Gastrocnemius medialis (tissue), 4 donors: Measurements from ENCODE around the gene NHSL1. TPM values are rescaled to one million over a fixed set of nuclear protein-coding genes. Genes with fewer than 3 reads are reported as not detected.

Experiments used
- ATAC-seq, 2 donors: fragments of 150-250 bp; one replicate each; pipeline ENCODE4 v1.9.1; 2016
- DNase-seq, 2 donors: peaks; one replicate each; pipeline ENCODE4 v3.0.0-alpha.2; 2019
- H3K27ac ChIP-seq, 4 donors: fragments of 200-600 bp; sonication (generic); 1 replicate in 1 of 4; 2 replicates in 3 of 4; pipeline ENCODE4 v1.5.1; 2016 to 2018; ENCODE audit warnings: mild to moderate bottlenecking in 2 of 4, moderate library complexity in 1 of 4
- H3K27me3 ChIP-seq, 3 donors: fragments of 200-600 bp; sonication (generic) in 2 of 3; 1 replicate in 1 of 3; 2 replicates in 2 of 3; pipeline versions ENCODE4 v1.5.1 to v1.6.0; 2016 to 2019; ENCODE audit warnings: mild to moderate bottlenecking in 1 of 3, moderate library complexity in 1 of 3
- H3K36me3 ChIP-seq, 2 donors: fragments of 200-600 bp; sonication (generic) in 1 of 2; one replicate each; pipeline ENCODE4 v1.5.1; 2017 to 2018
- H3K4me1 ChIP-seq, 2 donors: fragments of 200-600 bp; sonication (generic) in 1 of 2; one replicate each; pipeline ENCODE4 v1.5.1; 2016 to 2017; ENCODE audit warnings: mild to moderate bottlenecking in 2 of 2
- H3K4me3 ChIP-seq, 4 donors: fragments of 200-600 bp; sonication (generic) in 3 of 4; 1 replicate in 1 of 4; 2 replicates in 3 of 4; pipeline ENCODE4 v1.5.1; 2016 to 2019; ENCODE audit warnings: mild to moderate bottlenecking in 2 of 4
- H3K9me3 ChIP-seq, 3 donors: fragments of 200-600 bp; sonication (generic) in 2 of 3; 1 replicate in 1 of 3; 2 replicates in 2 of 3; pipeline ENCODE4 v1.5.1; 2016 to 2019
- CTCF ChIP-seq, 5 experiments: fragments of 450-650 bp in 3 of 5; fragments of 200-600 bp in 2 of 5; sonication (generic) in 2 of 5; IDR thresholded peaks in 4 of 5; conservative IDR thresholded peaks in 1 of 5; 1 replicate in 4 of 5; 2 replicates in 1 of 5; pipeline ENCODE4 v1.5.1; 2016 to 2019; ENCODE audit warnings: antibody characterized with exemption in 5 of 5, mild to moderate bottlenecking in 3 of 5, moderate library complexity in 3 of 5
- POLR2A ChIP-seq, 2 donors: fragments of 450-650 bp; IDR thresholded peaks; one replicate each; pipeline ENCODE4 v1.6.1; 2017; ENCODE audit warnings: antibody characterized with exemption in 2 of 2, mild to moderate bottlenecking in 2 of 2, moderate library complexity in 2 of 2
- in situ Hi-C, 4 donors: fragments of 200-750 bp; cut with MboI; loops; one replicate each; pipeline versions ENCODE4 v1.15.0 to v1.8.0; 2017; ENCODE audit warnings: low sequenced_read_pairs in 4 of 4
- intact Hi-C: fragments of 100-400 bp; cut with DNase I; formaldehyde crosslinking; loops from one replicate; pipeline ENCODE4 v1.15.1; 2023; ENCODE audit warnings: low total_unique reads
- total RNA-seq, 4 donors: library from RNA; depleted of rRNA; stranded (reverse); fragments of >200 nt; gene quantifications; one replicate each; pipeline versions ENCODE4 v1.1.0 to v1.2.3, GENCODE V29; 2016

NHSL1 gene
- total RNA-seq, 4 donors from 2014 or later, result 0.31 to 2.0 (median 1.1) TPM

GRCh38 chr6:138422861-138423260, 76.4 kb downstream of the NHSL1 start:
- Histone ChIP-seq H3K36me3 (peaks cover 0 to 4% of the 10 kb centered on the region in 2 donors), H3K27me3 (no peaks in the 10 kb centered on the region), H3K4me3 (no peak overlapping the region), H3K4me1 (no peaks in the 10 kb centered on the region), H3K9me3 (no peaks in the 10 kb centered on the region), H3K27ac (no peak overlapping the region)
- intact Hi-C loops (loop anchor here (10.0 kb wide), 1 partner anchor 92 kb away; no protein-coding TSS in a partner anchor), in situ Hi-C loops (loop anchor here in 1 of 4 donors (25.0 kb wide), 1 partner anchor 339 kb away; the partner anchor contains the start of gene CCDC28A)
- no peak for TF ChIP-seq POLR2A (IDR thresholded peaks at IDR 0.05)
- TF ChIP-seq CTCF (IDR thresholded peaks at IDR 0.05 in 4 of 5, conservative IDR thresholded peaks at IDR 0.05 in 1 of 5), result no peak
- DNase-seq (no peak), ATAC-seq (no peak)

- H3K27me3 ChIP-seq, result no peaks in the 10 kb centered on the region
- H3K36me3 ChIP-seq, result peaks cover 0 to 10% of the 10 kb centered on the region in 2 donors
- in situ Hi-C loops, result loop anchor here in 1 of 4 donors (25.0 kb wide), 1 partner anchor 341 kb away; the partner anchor contains the start of gene CCDC28A
- H3K4me1 ChIP-seq, result no peaks in the 10 kb centered on the region
- no peak for DNase-seq
- no peak for ATAC-seq
- no peak overlapping the region for H3K27ac ChIP-seq
- no peak overlapping the region for H3K4me3 ChIP-seq
- intact Hi-C loops, result loop anchor here (10.0 kb wide), 1 partner anchor 93 kb away; no protein-coding TSS in a partner anchor
- no peaks in the 10 kb centered on the region for H3K9me3 ChIP-seq
- TF ChIP-seq CTCF (IDR thresholded peaks at IDR 0.05 in 4 of 5, conservative IDR thresholded peaks at IDR 0.05 in 1 of 5), result no peak
- no peak for TF ChIP-seq POLR2A (IDR thresholded peaks at IDR 0.05)
Observed at GRCh38 chr6:138421608-138422007, 77.7 kb downstream of the NHSL1 start.

- TF ChIP-seq POLR2A (IDR thresholded peaks at IDR 0.05), result no peak
- no peaks in the 10 kb centered on the region for H3K27me3 ChIP-seq
- ATAC-seq, result no peak
- no peak overlapping the region for H3K27ac ChIP-seq
- H3K4me1 ChIP-seq, result no peaks in the 10 kb centered on the region
- intact Hi-C loops (loop anchor here (10.0 kb wide), 1 partner anchor 94 kb away; no protein-coding TSS in a partner anchor), in situ Hi-C loops (loop anchor here in 1 of 4 donors (25.0 kb wide), 1 partner anchor 341 kb away; the partner anchor contains the start of gene CCDC28A)
- DNase-seq, result no peak
- no peak overlapping the region for H3K4me3 ChIP-seq
- no peaks in the 10 kb centered on the region for H3K9me3 ChIP-seq
- H3K36me3 ChIP-seq, result peaks cover 0 to 15% of the 10 kb centered on the region in 2 donors
Observed at GRCh38 chr6:138421089-138421488, 78.2 kb downstream of the NHSL1 start.

GRCh38 chr6:138420356-138420755, 78.9 kb downstream of the NHSL1 start:
- H3K4me3 ChIP-seq, result no peak overlapping the region
- no peak overlapping the region for H3K27ac ChIP-seq
- in situ Hi-C loops (loop anchor here in 1 of 4 donors (25.0 kb wide), 1 partner anchor 342 kb away; the partner anchor contains the start of gene CCDC28A), intact Hi-C loops (loop anchor here (10.0 kb wide), 1 partner anchor 94 kb away; no protein-coding TSS in a partner anchor)
- DNase-seq (no peak), ATAC-seq (no peak)
- no peaks in the 10 kb centered on the region for H3K27me3 ChIP-seq
- peaks cover 0 to 20% of the 10 kb centered on the region in 2 donors for H3K36me3 ChIP-seq
- H3K4me1 ChIP-seq, result no peaks in the 10 kb centered on the region
- TF ChIP-seq POLR2A (IDR thresholded peaks at IDR 0.05), result no peak
- no peak for TF ChIP-seq CTCF (IDR thresholded peaks at IDR 0.05 in 4 of 5, conservative IDR thresholded peaks at IDR 0.05 in 1 of 5)
- H3K9me3 ChIP-seq, result no peaks in the 10 kb centered on the region

GRCh38 chr6:138419766-138420165, 79.5 kb downstream of the NHSL1 start:
- in situ Hi-C loops, result loop anchor here in 2 of 4 donors (10.0 to 25.0 kb wide), 2 partner anchors 343 to 355 kb away; partner anchors contain the start of gene CCDC28A (in 2 of the 2)
- no peaks in the 10 kb centered on the region for H3K4me1 ChIP-seq
- intact Hi-C loops, result loop anchor here (10.0 kb wide), 1 partner anchor 95 kb away; no protein-coding TSS in a partner anchor
- no peak for DNase-seq
- TF ChIP-seq CTCF (IDR thresholded peaks at IDR 0.05 in 4 of 5, conservative IDR thresholded peaks at IDR 0.05 in 1 of 5) (no peak), POLR2A (IDR thresholded peaks at IDR 0.05) (no peak)
- no peaks in the 10 kb centered on the region for H3K27me3 ChIP-seq
- H3K27ac ChIP-seq, result no peak overlapping the region
- no peak for ATAC-seq
- peaks cover 0 to 20% of the 10 kb centered on the region in 2 donors for H3K36me3 ChIP-seq
- H3K4me3 ChIP-seq, result no peak overlapping the region
- H3K9me3 ChIP-seq, result no peaks in the 10 kb centered on the region
